Fibroblast of villous mesenchyme (primary cell): ENCODE data around the gene TMEM115. TPM values are rescaled to one million over a fixed set of nuclear protein-coding genes. Genes with fewer than 3 reads are reported as not detected.

Experiments
- DNase-seq: peaks from one replicate; pipeline ENCODE4 v3.0.0-alpha.2; 2010; ENCODE audit warnings: low read depth
- H3K4me3 ChIP-seq: 2 replicates; pipeline ENCODE4 v1.5.1; 2011; ENCODE audit warnings: low read depth, mild to moderate bottlenecking, low read length
- total RNA-seq: library from RNA; depleted of rRNA; stranded (reverse); fragments of >200 nt; gene quantifications from 2 replicates; pipeline ENCODE4 v1.2.3, GENCODE V29; 2012
- TF ChIP-seq, protein P1 (sequence below): IDR thresholded peaks from 2 replicates; pipeline ENCODE4 v1.5.1; 2012; ENCODE audit warnings: low read depth, mild to moderate bottlenecking, low read length; ENCODE audit not compliant: insufficient read depth

The TMEM115 gene
- total RNA-seq, 1 donor = 55.3 TPM

DNA sequence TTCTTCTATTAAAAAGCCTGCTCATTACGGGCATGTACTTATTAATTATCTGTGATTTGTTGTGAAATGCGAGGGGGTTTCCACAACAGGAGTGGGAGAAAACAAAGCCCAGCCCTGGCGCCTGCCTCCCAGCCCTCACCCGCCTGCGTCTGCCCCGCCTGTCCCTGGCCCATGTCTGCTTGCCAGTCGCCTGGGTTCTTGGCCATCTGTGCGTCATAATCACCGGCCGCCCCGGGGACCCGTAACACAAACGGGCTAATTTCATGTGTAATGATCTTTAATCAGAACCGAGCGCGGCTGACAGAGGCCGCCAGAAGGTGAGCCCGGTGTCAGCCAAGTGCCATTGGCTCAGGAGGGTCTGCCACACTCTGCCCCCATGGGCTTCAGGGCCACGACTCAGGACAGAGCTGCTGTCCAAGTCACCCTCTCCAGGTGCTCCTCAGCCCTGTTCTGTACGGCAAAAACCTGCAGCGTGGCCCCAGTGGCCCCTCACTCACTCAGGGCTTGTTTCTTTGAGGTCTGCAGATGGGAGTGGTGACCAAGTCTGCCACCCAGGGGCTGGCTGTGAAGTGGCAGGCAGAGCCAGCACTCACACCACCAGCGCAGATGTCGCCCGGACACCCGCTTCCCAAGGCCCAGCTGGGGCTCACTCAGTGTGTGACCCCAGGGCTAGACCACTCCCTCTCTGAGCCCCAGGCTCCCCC is 28.8 kb upstream of the TMEM115 start:
- H3K4me3 ChIP-seq = no peak overlapping the region
- DNase-seq = peak; percentile 3
- TF ChIP-seq, protein P1, sequence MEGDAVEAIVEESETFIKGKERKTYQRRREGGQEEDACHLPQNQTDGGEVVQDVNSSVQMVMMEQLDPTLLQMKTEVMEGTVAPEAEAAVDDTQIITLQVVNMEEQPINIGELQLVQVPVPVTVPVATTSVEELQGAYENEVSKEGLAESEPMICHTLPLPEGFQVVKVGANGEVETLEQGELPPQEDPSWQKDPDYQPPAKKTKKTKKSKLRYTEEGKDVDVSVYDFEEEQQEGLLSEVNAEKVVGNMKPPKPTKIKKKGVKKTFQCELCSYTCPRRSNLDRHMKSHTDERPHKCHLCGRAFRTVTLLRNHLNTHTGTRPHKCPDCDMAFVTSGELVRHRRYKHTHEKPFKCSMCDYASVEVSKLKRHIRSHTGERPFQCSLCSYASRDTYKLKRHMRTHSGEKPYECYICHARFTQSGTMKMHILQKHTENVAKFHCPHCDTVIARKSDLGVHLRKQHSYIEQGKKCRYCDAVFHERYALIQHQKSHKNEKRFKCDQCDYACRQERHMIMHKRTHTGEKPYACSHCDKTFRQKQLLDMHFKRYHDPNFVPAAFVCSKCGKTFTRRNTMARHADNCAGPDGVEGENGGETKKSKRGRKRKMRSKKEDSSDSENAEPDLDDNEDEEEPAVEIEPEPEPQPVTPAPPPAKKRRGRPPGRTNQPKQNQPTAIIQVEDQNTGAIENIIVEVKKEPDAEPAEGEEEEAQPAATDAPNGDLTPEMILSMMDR = peak; percentile 23

DNA sequence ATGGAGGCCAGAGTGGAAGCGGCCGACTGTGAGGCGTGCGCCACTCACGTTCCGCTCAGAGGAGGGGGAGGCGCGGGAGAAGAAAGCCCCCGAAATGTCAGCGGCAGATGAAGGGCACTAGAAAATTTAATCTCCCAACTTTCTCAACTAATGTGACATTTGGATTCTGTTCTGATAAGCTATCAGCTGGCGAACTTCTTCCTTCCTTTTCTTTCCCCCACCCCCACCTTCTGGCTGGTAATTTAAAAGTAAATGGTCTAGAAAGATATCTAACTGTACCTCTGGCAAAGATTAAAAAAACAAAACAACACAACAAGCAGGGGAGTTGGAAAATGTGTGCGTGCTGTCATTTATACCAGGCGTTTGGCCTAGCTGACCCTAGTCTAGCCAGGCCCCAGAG is 26.4 kb upstream of the TMEM115 start:
- TF ChIP-seq, protein P1 = no peak
- H3K4me3 ChIP-seq = no peak overlapping the region
- DNase-seq = no peak

DNA sequence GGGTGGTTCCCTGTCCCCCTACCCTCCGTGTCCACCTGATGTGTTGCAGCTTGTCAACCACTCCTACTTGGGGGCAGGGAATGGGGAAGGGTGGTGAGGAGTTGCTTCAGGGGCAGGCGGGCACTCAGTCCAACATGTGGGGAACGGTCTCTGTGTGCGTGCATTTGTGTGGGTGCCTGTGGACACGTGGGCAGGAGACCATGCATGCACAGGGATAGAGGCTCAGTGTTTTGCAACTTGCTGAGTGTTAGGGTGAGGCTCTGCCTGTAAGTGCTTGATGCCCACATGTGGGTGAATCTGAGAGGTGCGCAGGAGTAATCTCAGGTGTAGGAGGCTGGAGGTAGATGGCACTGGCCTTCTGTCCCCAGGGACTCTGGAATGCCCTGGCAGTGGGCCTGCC is 24.4 kb upstream of the TMEM115 start:
- no peak for DNase-seq
- TF ChIP-seq, protein P1 = no peak
- no peak overlapping the region for H3K4me3 ChIP-seq

DNA sequence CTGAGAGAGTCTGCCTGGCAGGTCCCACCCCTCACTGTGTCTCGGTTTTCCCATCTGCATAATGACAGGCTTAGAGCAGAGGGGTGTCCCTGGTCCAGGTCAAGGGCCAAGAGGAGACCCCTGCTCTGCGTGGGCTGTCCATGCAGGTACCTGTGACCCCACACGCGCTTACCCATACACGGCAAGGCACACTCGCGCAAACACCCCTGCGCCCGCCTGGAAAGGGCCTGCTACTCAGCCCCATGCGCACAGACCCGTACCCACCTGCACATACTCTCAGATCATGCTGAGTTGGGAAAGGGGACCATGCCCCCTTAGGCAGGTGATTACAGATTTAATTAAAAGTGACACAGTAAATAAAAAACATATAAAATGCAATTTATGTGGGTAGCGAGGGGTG is 23.4 kb upstream of the TMEM115 start:
- DNase-seq = no peak
- TF ChIP-seq, protein P1 = no peak
- H3K4me3 ChIP-seq = no peak overlapping the region

DNA sequence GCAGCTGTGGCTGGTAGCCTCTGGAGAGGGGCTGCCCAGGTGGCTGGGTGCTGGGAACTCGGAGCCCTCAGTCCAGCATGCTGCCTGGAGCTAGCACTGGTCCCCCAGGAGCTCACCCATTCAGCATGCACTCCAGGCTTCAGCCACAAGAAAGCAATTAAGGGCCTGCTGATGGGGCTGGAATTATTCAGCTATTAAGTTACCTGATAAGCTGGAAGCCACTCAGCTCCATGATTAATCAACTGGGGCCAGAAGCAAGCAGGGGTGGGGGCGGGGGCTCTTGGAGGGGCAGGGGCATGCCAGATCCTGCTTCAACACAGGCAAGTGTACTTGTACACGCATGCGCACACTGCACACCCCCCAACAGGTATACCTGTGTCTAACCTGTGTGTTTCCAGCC is 22.1 kb upstream of the TMEM115 start:
- TF ChIP-seq, protein P1 = no peak
- DNase-seq = no peak
- H3K4me3 ChIP-seq = no peak overlapping the region

DNA sequence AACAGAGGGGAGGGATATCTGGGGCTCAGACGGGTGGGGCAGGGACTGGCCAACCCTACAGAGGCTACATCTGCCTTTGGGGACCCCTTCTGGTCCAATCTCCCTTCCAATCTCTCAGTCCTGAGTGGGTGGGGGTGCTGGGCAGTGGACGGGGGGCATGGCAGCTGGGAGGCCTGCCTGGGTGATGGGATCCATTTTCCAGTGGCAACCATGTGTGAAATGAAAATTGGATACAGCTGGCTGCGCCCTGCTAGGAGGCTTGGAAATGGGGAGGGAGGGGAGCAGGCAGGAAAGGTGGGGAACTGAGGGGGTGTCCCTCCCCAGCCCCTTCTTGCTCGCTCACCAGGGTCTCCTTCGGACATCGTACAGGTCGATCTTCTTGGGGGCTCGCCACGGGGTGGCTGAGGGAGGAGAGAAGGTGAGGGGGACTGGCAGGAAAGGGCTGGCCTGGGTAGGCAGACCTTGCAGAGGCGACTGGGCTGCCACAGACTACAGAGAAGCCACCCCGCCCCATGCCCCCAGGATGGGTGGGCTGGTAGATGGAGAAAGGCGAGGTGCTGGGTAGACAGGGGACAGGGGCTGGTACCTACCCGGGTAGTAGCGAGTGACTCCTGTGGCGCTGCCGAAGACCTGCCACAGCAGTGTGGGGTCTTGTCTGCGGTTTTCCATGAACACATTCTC is 21.2 kb upstream of the TMEM115 start:
- no peak for DNase-seq
- H3K4me3 ChIP-seq = no peak overlapping the region
- TF ChIP-seq, protein P1 = no peak
